HFFc6 (cell line): Measurements from ENCODE around the gene XRCC3. TPM values are rescaled to one million over a fixed set of nuclear protein-coding genes. Genes with fewer than 3 reads are reported as not detected.

ENCODE experiments used
- DNase-seq: peaks from one replicate; pipeline ENCODE4 v3.0.0-alpha.2; 2018
- H3K27ac Mint-ChIP-seq: 2 replicates; pipeline ENCODE4 v1.8.0; 2020; ENCODE audit warnings: mild to moderate bottlenecking, mixed read lengths
- H3K27me3 Mint-ChIP-seq: 2 replicates; pipeline ENCODE4 v1.8.0; 2021; ENCODE audit warnings: mild to moderate bottlenecking, moderate library complexity, mixed read lengths; ENCODE audit not compliant: insufficient read depth
- H3K36me3 Mint-ChIP-seq: 2 replicates; pipeline ENCODE4 v1.8.0; 2021; ENCODE audit warnings: low read depth, mixed read lengths
- H3K4me1 Mint-ChIP-seq: 2 replicates; pipeline ENCODE4 v1.8.0; 2020; ENCODE audit warnings: low read depth, mixed read lengths
- H3K4me3 Mint-ChIP-seq: 2 replicates; pipeline ENCODE4 v1.8.0; 2020; ENCODE audit warnings: mild to moderate bottlenecking, moderate library complexity, mixed read lengths
- H3K9me3 Mint-ChIP-seq: 2 replicates; pipeline ENCODE4 v1.8.0; 2020; ENCODE audit warnings: mild to moderate bottlenecking, mixed read lengths
- CTCF ChIP-seq: fragments of 200-600 bp; sonication (generic); IDR thresholded peaks from 2 replicates; pipeline ENCODE4 v1.5.0; 2021; ENCODE audit warnings: antibody characterized with exemption, mild to moderate bottlenecking
- total RNA-seq, 6 experiments: library from RNA; stranded (reverse); fragmentation: NEBNext Ultra II Directional; extraction: Animal tissue kit (Norgen Biotek cat#: 25700); gene quantifications; 2 replicates in 1 of 6; 3 replicates in 5 of 6; pipeline ENCODE4 v1.2.3, GENCODE V29; 2021

Gene XRCC3
- total RNA-seq, 6 experiments from 2014 or later = 7.3 to 15.7 (median 13.4) TPM

- no peak for DNase-seq
- no peak for TF ChIP-seq CTCF
- H3K4me3 Mint-ChIP-seq = no peak overlapping the region
- H3K9me3 Mint-ChIP-seq = 0 out of 2 replicates have a peak, but pooled peaks cover 2% of the 10 kb centered on the region
- peaks cover 9% of the 10 kb centered on the region for H3K4me1 Mint-ChIP-seq
- peaks cover 23% of the 10 kb centered on the region for H3K27me3 Mint-ChIP-seq
- H3K36me3 Mint-ChIP-seq = peaks cover 14% of the 10 kb centered on the region
- H3K27ac Mint-ChIP-seq = no peak overlapping the region; the same call in 1 of the 2 replicates
Measured at GRCh38 chr14:103698380-103699260, 16.6 kb downstream of the XRCC3 start.

- Mint-ChIP-seq H3K4me1 (peaks cover 9% of the 10 kb centered on the region), H3K4me3 (no peak overlapping the region), H3K27me3 (peaks cover 17% of the 10 kb centered on the region), H3K27ac (peak overlapping the region; percentile 57), H3K36me3 (peaks cover 7% of the 10 kb centered on the region), H3K9me3 (no peaks in the 10 kb centered on the region)
- DNase-seq = no peak
- no peak for TF ChIP-seq CTCF
Measured at GRCh38 chr14:103697603-103698379, 17.5 kb downstream of the XRCC3 start.

- no peak for TF ChIP-seq CTCF
- peak overlapping the region; percentile 50 for H3K27ac Mint-ChIP-seq
- H3K4me3 Mint-ChIP-seq = no peak overlapping the region
- no peak for DNase-seq
- no peaks in the 10 kb centered on the region for H3K9me3 Mint-ChIP-seq
- peaks cover 5% of the 10 kb centered on the region; the same call in 1 of the 2 replicates for H3K36me3 Mint-ChIP-seq
- peaks cover 14% of the 10 kb centered on the region for H3K27me3 Mint-ChIP-seq
- H3K4me1 Mint-ChIP-seq = peaks cover 9% of the 10 kb centered on the region
Measured at GRCh38 chr14:103697206-103697602, 18.0 kb downstream of the XRCC3 start.

- H3K27ac Mint-ChIP-seq = peak overlapping the region; percentile 50
- DNase-seq = no peak
- H3K36me3 Mint-ChIP-seq = peaks cover 5% of the 10 kb centered on the region; the same call in 1 of the 2 replicates
- H3K9me3 Mint-ChIP-seq = no peaks in the 10 kb centered on the region
- peaks cover 10% of the 10 kb centered on the region for H3K27me3 Mint-ChIP-seq
- H3K4me3 Mint-ChIP-seq = peak overlapping the region; percentile 11; the same call in 1 of the 2 replicates
- no peak for TF ChIP-seq CTCF
- peaks cover 9% of the 10 kb centered on the region for H3K4me1 Mint-ChIP-seq
Measured at GRCh38 chr14:103696466-103697071, 18.7 kb downstream of the XRCC3 start.

- Mint-ChIP-seq H3K27ac (peak overlapping the region; percentile 50), H3K4me3 (no peak overlapping the region; the same call in 1 of the 2 replicates), H3K36me3 (peaks cover 5% of the 10 kb centered on the region; the same call in 1 of the 2 replicates), H3K9me3 (no peaks in the 10 kb centered on the region), H3K27me3 (peaks cover 9% of the 10 kb centered on the region), H3K4me1 (peaks cover 9% of the 10 kb centered on the region)
- DNase-seq = no peak
- no peak for TF ChIP-seq CTCF
Measured at GRCh38 chr14:103696070-103696402, 19.2 kb downstream of the XRCC3 start.
